Ectodermal cell (in vitro differentiated cells): Measurements from ENCODE around the gene PRICKLE2.

Experiments used
- H3K27ac ChIP-seq: 2 replicates; pipeline ENCODE4 v1.7.0; 2013; ENCODE audit warnings: mild to moderate bottlenecking, low read depth, low read length; ENCODE audit not compliant: insufficient read depth, poor library complexity, severe bottlenecking
- H3K27me3 ChIP-seq: 2 replicates; pipeline ENCODE4 v1.7.0; 2013; ENCODE audit warnings: mild to moderate bottlenecking, low read length; ENCODE audit not compliant: insufficient read depth, control insufficient read depth, poor library complexity, severe bottlenecking
- H3K36me3 ChIP-seq: one replicate; pipeline ENCODE4 v1.7.0; 2013; ENCODE audit warnings: low read length; ENCODE audit not compliant: control insufficient read depth, insufficient read depth
- H3K4me1 ChIP-seq: one replicate; pipeline ENCODE4 v1.7.0; 2013; ENCODE audit warnings: low read length; ENCODE audit not compliant: control insufficient read depth, insufficient read depth
- H3K4me3 ChIP-seq: 2 replicates; pipeline ENCODE4 v1.7.0; 2013; ENCODE audit warnings: low read depth, low read length, control low read depth; ENCODE audit not compliant: insufficient read depth
- H3K9me3 ChIP-seq: 2 replicates; pipeline ENCODE4 v1.7.0; 2013; ENCODE audit warnings: mild to moderate bottlenecking, low read length, moderate library complexity; ENCODE audit not compliant: control insufficient read depth
- WGBS, 2 experiments: methylation state at CpG; one replicate each; pipeline ENCODE4 v1.1.7; 2013; ENCODE audit warnings: missing lambda C conversion rate in 2 of 2; 5-methylcytosine and 5-hydroxymethylcytosine counted together

Gene PRICKLE2

GRCh38 chr3:64158334-64158733 lies 66.9 kb downstream of the PRICKLE2 start:
- Histone ChIP-seq H3K36me3 (no peaks in the 10 kb centered on the region), H3K9me3 (no peaks in the 10 kb centered on the region), H3K4me1 (peaks cover 13% of the 10 kb centered on the region), H3K27ac (no peak overlapping the region), H3K4me3 (no peak overlapping the region), H3K27me3 (no peaks in the 10 kb centered on the region)
- WGBS, 2 experiments, result 91 to 94% methylated on average over 3 of the region's 3 CpGs

GRCh38 chr3:64157150-64158035 lies 67.9 kb downstream of the PRICKLE2 start:
- no peaks in the 10 kb centered on the region for H3K36me3 ChIP-seq
- no peak overlapping the region for H3K27ac ChIP-seq
- H3K9me3 ChIP-seq, result no peaks in the 10 kb centered on the region
- H3K4me3 ChIP-seq, result no peak overlapping the region
- WGBS, 2 experiments, result 78 to 81% methylated on average over 17 of the region's 17 CpGs
- H3K4me1 ChIP-seq, result peaks cover 11% of the 10 kb centered on the region
- no peaks in the 10 kb centered on the region for H3K27me3 ChIP-seq

- H3K36me3 ChIP-seq, result no peaks in the 10 kb centered on the region
Measured at GRCh38 chr3:64155328-64155727, 69.9 kb downstream of the PRICKLE2 start.

GRCh38 chr3:64152676-64153466 lies 72.4 kb downstream of the PRICKLE2 start:
- Histone ChIP-seq H3K4me1 (peaks cover 13% of the 10 kb centered on the region), H3K27ac (no peak overlapping the region), H3K27me3 (no peaks in the 10 kb centered on the region), H3K36me3 (no peaks in the 10 kb centered on the region), H3K9me3 (no peaks in the 10 kb centered on the region), H3K4me3 (no peak overlapping the region)
- WGBS, 2 experiments, result 93 to 94% methylated on average over 9 of the region's 9 CpGs

More at GRCh38 chr3:64155328-64155727, 69.9 kb downstream of the PRICKLE2 start:
- no peak overlapping the region for H3K27ac ChIP-seq
- 82 to 86% methylated on average over 1 to 2 of the region's 3 CpGs for WGBS, 2 experiments
- H3K9me3 ChIP-seq, result no peaks in the 10 kb centered on the region
- H3K27me3 ChIP-seq, result no peaks in the 10 kb centered on the region
- no peak overlapping the region for H3K4me3 ChIP-seq
- H3K4me1 ChIP-seq, result peaks cover 7% of the 10 kb centered on the region

GRCh38 chr3:64152086-64152485 lies 73.2 kb downstream of the PRICKLE2 start:
- Histone ChIP-seq H3K27ac (no peak overlapping the region), H3K4me1 (peaks cover 10% of the 10 kb centered on the region), H3K36me3 (peaks cover 3% of the 10 kb centered on the region), H3K27me3 (no peaks in the 10 kb centered on the region), H3K4me3 (no peak overlapping the region), H3K9me3 (no peaks in the 10 kb centered on the region)
- WGBS, 2 experiments, result 91 to 97% methylated on average over 2 of the region's 2 CpGs

- WGBS, 2 experiments, result 92 to 93% methylated on average over 3 to 5 of the region's 5 CpGs
Measured at GRCh38 chr3:64151342-64151871, 73.9 kb downstream of the PRICKLE2 start.

GRCh38 chr3:64150623-64151207 lies 74.6 kb downstream of the PRICKLE2 start:
- H3K4me1 ChIP-seq, result peaks cover 8% of the 10 kb centered on the region
- H3K9me3 ChIP-seq, result no peaks in the 10 kb centered on the region
- no peaks in the 10 kb centered on the region for H3K27me3 ChIP-seq
- no peak overlapping the region for H3K27ac ChIP-seq
- no peak overlapping the region for H3K4me3 ChIP-seq
- WGBS, 2 experiments, result 94 to 95% methylated on average over 13 of the region's 13 CpGs
- H3K36me3 ChIP-seq, result peaks cover 8% of the 10 kb centered on the region

More at GRCh38 chr3:64151342-64151871, 73.9 kb downstream of the PRICKLE2 start:
- H3K4me3 ChIP-seq, result no peak overlapping the region
- H3K27ac ChIP-seq, result no peak overlapping the region
- peaks cover 8% of the 10 kb centered on the region for H3K36me3 ChIP-seq
- no peaks in the 10 kb centered on the region for H3K9me3 ChIP-seq
- H3K27me3 ChIP-seq, result no peaks in the 10 kb centered on the region
- peaks cover 8% of the 10 kb centered on the region for H3K4me1 ChIP-seq

GRCh38 chr3:64149886-64150285 lies 75.4 kb downstream of the PRICKLE2 start:
- 92 to 96% methylated on average over 5 to 6 of the region's 6 CpGs for WGBS, 2 experiments
- Histone ChIP-seq H3K4me1 (peaks cover 8% of the 10 kb centered on the region), H3K4me3 (no peak overlapping the region), H3K27ac (no peak overlapping the region), H3K27me3 (no peaks in the 10 kb centered on the region), H3K9me3 (no peaks in the 10 kb centered on the region), H3K36me3 (peaks cover 8% of the 10 kb centered on the region)

- no peaks in the 10 kb centered on the region for H3K27me3 ChIP-seq
- WGBS, 2 experiments, result 83 to 88% methylated on average over 10 of the region's 10 CpGs
- H3K36me3 ChIP-seq, result peaks cover 8% of the 10 kb centered on the region
- no peak overlapping the region for H3K27ac ChIP-seq
- H3K4me3 ChIP-seq, result no peak overlapping the region
- H3K4me1 ChIP-seq, result peaks cover 8% of the 10 kb centered on the region
- H3K9me3 ChIP-seq, result no peaks in the 10 kb centered on the region
Measured at GRCh38 chr3:64148955-64149653, 76.2 kb downstream of the PRICKLE2 start.
